GM19351 (cell line): ENCODE data around the gene IER5.

Source experiments
- ATAC-seq: cut with Tn5 transposase; IDR thresholded peaks from one replicate; pipeline ENCODE4 v1.9.1; 2021; ENCODE audit warnings: mild to moderate bottlenecking, moderate library complexity; ENCODE audit not compliant: unreplicated experiment

IER5 gene

DNA sequence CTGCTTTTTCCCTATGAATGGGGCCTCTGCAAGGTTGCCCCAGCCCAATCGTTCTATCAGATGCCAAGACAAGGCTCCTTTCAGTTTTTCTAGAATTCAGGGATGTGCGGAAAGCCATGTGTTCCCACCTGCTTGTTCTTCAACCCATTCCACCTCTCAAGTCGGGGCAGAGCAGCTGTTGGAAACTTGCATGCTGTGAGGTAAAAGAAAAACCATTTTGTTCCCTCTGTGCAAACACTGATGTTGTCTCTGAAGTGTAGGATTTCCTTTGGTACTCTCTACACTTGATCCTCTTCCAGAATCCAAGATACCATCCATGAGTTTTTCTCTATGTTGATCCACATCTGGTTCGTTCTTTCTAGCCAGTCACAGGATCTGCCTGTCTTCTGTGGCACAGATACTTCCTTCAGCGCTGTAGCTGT is 7.3 kb downstream of the IER5 start:
- ATAC-seq: no peak

DNA sequence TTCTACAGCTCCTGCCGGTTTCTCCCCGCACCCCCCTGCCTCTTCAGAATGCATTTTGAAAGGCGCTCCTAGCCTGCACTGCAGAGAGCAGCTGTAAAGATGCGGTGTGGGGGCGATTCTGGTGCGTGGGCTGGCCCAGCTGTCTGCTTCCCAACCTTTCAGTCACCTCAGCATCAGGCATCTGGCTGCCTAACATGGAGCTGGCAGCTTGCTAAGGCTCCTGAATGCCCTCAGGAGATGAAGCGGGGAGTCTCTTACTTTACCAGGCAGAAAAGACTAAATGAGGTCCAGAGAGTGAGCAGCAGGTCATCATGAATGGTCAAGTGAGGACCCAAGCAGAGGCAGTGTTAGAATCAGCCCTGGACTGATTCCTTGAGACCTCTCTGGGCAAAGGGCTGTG is 8.7 kb downstream of the IER5 start:
- ATAC-seq: no peak

DNA sequence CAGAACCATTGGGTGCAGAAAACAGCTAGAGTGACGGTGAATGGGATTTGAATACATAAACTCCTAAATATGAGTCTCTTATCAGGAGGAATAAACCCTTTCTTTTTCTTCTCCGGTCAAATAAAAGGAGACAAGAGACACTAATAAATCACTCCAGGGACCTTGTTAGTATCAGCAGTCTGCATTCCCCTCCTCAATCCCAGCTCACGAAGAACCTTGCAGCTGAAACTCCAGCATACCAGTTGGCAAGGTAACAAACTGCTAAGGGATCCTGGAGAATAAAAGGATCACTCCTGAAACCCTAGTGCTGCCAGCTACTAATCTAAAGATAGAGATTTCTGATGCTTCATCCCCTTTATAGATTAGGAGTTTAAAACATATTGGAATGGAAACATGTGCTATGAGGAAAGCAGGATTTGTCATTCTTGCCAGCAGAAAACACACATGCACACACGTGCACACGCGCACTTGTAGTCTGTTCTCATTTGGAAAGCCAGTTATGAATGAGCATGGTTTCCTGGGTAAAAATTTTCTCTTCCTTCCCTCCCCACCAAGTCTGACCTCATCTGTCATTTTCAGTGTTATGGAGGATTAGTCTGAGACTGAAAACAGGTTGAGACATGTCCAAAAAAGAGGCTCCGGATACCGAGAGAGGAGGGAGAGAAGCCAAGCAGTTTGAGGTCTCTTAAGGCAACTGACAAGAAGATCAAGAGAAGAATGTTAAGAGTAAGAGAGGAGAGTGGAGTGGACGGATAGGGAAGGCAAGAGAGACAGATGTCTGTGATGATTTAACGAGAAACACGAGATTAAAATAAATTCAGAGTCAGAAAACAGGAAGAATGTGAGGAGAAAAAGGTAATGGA is 10.9 kb downstream of the IER5 start:
- ATAC-seq: peak; percentile 69

DNA sequence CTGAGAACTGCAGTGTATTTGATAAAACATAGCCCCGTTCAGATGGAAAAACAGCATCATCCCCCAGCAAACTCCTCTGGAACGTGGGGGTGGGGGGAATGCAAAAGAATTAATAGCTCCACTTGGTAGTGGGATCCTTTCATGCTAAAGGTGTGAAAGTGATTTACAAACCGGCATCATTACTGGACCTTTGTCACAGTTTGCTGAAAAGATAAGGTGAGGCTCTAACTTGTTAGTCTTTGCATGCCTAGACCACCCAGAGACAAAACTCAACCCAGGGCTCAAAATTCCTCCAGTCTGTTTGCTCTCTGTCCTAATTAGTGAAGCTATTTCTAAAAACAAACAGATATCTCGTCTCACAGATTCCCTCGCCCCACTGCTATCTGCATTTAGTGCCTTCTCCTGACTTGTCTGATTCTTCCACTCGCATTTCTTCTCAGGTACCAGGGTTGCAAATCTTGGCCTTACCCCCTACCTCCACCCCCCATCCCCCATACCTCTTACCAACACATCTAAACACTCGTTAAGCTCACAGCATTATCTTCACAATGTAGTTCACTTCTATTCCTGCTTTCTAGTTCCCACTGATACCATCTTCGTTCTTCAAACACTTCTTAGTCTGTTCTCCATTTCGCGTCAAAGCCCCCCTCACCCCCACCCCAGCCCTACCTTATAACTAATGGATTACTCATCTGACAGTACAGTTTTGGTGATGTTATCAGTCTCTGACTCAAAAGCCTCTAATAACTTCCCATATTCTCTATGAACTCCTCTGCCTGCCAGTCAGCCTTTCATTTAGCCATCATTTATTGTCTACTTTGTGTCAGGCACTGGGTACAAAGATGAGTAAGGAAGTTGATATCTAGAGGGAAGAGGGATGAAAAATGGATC is 11.8 kb downstream of the IER5 start:
- ATAC-seq: no peak

DNA sequence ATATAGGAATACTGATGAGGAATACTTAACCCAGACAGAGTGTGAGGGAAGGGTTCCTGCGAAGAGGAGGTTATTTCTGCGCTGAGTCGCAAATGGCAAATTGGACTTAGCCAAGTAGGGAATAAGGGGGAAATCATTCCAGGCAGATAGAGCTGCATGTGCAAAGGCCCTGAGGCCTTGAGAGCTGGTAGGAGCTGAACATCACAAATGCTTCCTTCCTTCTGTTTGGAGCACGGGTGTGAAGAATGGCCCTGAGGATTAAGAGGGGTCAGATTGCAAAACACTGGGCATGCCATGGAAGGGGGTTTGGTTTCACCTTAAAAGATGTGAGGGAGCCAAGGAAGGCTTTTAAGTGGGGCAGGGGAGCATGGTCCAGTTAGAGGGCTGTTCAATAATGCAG is 12.4 kb downstream of the IER5 start:
- no peak for ATAC-seq

DNA sequence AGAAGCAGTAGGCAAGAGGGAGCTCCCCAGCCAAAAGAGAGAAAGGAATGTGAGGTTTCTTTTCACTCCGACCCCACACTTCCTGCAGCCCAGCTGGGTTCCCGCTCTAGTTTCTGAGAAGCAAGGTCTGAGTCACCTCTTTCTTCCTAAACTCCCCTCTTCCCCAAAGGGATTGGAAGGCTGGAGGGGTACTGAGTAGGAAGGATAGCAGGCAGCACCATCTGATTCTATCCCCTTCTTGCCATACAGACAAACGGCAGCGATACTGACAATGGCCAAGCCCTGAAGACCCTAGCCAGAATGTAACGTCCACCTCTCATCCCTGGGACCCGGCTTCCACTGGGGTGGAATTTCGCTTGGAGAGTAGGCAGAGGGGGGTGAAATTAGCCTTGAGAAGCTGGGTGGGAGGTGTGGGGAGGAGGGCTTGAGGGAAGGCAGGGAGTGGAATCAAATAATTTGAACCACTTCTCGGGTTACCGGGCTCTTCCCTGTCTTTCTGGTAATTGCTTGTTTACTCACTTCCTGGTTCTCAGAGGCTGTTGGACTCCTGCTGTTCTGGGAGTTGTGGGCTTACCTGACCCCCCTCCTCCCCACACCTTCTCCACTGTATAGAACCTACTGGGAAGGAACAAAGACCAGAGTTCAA is 13.2 kb downstream of the IER5 start:
- no peak for ATAC-seq

DNA sequence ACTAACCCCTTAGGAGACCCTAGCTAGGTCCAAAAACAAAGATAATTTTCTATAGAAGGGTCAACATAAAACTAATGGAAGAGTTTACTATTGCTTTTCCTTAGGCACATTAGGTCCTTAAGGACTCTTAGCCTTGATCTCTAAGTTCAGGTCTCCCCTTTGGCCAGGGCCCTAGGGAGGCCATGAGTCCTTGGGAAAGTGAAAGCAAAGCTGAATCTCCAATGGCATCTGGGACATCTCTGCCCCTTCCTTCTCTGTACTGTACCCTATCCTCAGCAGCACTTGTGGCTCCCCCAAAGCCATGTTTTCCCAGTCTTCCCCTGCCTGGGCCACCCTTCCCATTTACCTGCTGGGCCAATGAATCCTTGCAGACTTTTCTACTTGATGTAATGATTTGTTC is 14.3 kb downstream of the IER5 start:
- ATAC-seq: no peak

DNA sequence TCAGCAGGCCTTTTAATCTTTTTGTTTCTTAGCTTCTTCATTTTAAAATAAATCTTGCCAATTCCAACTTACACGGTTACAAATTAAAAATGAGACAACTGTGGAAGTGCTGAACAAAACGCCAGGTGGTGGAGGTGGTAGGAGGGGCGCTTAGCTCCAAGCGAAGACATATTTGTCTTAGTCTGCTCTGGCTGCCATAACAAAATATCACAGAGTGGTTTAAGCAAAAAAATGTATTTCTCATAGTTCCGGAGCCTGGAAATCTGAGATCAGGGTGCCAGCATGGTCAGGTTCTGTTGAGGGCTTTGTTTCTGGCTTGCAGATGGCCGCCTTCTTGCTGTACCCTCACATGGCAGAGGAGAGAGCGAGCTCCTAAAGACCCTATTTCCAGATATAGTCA is 14.9 kb downstream of the IER5 start:
- ATAC-seq: no peak

DNA sequence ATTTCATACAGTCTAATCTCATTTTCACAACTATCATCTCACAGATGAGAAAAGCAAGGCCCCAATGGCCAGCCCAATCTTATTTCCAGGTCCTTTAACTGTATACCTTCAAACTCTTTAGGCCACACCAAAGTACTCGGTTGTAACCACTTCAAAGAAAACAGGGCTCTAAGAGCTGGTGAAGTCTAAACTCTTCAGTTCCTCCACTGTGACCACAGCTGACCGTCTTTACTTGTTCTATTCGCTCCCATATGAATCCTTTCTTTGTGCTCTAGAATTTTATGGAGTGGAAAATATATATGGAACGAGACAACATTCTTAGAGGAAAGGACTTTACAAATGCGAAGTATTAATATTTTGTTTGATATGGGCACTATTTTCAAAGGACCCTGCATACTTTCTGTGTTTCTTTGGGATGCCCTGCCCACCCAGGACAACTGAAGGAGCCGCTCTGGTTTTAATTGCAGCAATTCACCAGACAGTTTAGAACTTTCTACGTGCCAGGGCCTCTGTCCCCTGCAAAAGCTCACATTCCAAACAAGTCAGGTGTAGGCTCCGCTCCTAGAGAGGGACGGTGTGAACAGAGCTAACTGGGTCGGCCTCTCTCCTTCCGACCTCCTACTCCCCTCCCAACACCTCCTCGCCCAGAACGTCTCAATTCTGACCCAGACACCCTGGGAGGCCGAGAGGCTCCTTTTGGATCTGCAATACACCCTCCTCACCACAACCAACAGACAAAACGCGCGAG is 15.7 kb downstream of the IER5 start:
- peak; percentile 40 for ATAC-seq

DNA sequence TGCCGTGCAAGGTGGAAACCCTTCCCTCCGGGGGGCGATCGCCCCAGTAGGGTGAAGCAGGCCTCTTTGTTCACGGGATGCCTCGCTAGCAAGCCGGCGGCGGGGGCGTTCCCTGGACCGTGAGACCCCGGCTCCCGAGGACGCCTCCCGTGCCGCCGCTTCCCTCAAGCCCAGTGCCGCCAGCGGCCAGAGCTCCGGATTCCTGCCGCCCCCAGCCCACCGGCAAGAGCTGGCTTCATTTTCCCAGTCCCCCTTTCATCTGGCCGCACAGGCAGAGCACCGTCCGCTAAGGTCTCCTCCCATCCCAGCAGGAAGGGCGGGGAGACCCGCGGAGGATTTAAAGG is 16.3 kb downstream of the IER5 start:
- ATAC-seq: no peak

DNA sequence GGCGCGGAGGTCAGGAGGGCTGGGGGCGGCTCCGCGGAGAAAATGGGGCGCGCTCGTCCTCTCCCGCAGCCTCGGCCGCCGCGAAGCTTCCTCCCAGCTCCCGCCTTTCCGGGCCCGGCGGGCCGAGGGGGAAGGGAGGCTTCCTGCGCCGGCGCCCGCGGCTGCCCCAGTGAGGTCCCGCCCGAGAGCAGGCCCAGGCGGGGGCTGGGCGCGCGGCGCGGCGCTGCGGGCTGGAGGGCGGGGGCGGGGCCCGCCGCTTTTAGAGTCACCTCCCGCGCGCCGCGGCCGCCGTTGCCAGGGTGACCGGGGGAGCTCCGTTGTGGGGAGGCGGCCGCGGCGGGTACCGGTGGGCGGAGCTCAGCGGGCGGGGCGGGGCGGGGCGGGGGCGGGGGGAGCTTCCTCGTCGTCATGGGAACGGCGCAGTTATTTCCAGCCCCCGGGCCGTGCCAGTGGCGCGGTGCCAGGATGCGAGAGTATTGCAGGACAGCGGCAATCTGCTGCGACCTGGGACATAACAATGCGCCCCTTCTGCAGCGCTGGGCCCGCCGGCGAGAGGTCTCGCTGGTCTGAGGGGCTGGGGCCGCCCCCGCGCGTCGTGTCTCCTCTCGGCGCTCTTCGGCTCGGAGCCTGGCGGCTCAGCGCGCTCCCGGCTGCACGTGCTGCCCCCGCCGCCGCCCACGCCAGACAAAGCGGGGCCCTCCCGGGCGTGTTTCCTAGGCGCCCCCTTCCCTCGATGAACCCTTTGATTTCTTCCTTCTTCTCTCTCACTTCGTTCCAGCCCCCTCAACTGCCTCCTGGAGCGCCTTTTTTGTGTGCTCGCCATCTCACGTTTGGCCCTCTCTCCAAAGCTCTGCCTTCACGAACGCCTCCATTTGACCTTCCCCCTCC is 16.9 kb downstream of the IER5 start:
- peak; percentile 76 for ATAC-seq

DNA sequence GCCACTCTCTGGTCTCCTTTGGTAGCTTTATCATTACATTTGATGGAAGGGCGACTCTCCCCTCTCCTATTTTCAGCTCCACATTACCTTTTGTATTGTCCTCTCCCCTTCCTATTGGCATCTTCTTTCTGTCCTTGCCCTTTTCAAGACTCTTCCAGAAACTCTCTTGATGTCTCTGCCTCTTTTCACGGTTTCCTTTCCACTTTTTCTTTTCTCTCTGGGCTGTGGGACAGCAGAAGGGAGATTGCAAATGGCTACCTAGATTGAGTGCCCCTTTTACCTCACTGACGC is 17.5 kb downstream of the IER5 start:
- ATAC-seq: no peak

DNA sequence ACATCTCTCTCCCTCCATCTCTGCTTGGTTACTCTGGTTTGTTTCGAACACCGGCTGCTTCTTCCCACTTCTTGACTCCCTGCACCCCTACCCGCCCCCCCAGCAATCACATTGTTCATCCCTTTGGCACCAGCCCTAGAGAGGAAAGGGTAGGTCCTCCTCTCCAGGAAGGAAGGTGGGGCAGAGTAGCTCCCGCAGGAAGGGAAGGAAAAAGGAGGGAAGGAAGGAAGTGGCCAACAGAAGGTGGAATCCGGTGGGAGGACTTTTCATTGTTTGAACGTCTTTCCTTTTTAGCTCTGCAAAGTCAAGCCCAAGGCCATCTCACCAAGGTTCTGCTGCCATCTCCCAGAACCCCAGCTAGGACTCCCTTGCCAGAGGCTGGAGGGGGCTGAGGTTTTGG is 18.0 kb downstream of the IER5 start:
- no peak for ATAC-seq

DNA sequence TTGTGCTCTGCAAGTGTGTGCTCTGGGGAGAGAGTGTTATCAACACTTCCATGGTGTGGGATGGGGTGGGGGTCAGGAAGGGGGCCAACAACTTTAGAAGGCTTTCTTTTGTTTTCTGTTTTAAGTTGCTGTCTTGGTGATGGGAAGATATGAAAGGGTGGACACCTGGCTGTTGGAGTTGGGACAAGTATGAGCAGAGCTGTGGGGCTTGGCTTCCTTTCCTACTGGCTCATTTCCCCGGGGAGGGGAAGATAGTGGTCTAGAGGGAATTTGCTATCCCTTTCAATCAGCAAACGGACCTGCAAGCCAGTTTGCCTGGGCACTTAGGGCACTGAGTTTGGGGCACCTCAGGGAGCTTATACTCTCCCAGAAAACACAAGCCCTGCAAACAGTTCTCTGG is 19.2 kb downstream of the IER5 start:
- ATAC-seq: no peak

DNA sequence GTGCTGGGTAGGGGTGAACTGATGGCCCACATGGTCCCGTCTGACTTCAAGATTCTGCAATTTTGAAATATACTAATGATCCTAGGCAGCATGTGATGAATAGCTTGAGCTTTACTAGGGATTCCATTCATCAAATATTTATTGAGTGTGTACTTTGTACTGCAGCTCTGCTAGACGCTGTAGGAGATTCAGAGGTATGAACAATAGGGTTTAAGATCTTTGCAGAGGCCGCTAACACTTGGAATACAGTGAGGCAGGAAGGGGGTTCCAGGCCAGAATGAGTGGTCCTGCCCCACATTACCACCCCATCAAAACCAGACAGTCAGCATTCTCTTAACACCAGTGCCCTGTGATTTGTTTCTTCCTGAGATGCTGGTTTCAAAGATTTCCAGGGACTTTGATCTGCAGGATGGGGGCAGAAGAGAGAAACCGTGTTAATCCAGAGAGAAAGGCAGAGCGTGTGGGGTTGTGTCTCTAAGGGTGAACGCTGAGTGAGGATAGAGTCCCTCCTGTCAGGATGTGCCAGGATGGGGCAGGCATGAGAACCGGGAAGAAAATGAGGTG is 19.9 kb downstream of the IER5 start:
- no peak for ATAC-seq

DNA sequence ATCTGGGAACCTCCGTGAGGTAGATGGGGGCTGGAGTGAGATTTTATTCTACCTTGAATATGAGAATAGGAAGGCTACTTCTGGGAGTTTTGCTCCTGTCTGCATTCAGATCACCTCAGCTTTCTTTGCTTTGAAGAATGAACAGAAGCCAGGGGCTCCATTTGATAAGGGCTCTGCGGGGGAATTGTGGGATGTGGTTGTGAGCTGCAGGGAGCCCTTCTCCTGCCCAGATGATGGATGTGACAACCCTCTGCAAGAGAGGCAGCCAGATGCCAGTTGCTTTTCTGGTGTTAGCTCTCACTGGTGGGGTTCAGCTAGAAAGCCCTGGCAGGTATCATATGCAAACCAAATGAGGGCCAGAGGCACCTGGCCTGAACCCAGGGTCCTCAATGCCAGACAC is 21.5 kb downstream of the IER5 start:
- no peak for ATAC-seq

DNA sequence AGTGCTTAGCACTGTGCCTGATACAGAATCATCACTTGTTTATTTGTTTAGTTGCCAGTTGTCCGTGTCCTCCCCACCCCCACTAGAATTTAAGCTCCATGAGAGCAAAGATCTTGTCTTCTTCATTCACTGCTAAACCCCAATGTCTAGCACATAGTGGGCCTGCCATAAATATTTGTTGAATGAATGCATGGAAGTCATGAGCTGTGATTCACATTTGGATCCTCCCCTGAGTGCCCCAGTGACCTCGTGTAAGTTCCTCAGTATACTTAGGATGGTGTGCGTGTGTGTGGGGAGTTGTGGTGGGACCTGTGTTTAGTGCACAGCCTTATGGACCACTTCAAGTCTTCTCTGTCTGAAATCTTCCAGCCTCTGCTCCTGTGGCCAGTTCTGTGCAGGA is 23.1 kb downstream of the IER5 start:
- no peak for ATAC-seq

DNA sequence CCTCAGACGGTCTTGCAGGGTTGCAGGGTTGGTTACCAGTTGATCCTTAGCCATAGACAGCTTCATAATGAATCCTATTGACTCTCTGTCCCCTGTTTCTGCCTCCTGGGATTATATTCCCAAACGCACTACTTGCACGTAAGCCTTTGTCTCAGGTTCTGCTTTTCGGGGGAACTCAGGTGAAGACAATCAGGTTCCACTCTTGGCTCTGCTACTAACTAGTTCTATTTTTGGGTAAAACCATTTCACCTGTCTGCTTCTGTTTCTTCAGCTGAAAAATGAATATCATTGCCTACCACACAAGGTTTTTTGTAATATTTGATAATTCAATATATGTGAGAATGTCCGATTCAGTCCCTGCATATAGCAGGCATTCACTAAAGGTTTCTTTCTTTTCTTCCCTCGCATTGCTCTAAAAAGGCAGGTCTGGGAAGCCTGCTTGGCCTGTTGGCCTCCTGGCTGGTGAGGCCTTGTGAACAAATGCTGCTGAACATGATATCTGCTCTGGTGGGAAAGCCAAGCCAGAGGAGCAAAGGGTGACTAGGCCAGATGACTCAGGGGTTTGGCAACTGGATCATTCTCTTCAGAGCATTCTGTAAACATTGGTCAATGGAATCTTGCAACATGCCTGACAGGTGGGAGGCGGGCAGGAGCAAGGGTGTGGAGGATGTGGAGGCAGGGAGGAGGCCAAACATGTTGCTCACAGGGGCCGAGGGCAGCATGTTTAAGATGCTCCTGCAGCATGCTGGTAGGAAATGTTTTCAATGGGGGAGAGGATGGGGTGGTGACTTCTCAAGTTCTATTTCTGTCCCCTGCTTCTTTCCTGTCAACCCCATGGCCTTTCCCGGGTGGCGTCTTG is 23.8 kb downstream of the IER5 start:
- no peak for ATAC-seq

DNA sequence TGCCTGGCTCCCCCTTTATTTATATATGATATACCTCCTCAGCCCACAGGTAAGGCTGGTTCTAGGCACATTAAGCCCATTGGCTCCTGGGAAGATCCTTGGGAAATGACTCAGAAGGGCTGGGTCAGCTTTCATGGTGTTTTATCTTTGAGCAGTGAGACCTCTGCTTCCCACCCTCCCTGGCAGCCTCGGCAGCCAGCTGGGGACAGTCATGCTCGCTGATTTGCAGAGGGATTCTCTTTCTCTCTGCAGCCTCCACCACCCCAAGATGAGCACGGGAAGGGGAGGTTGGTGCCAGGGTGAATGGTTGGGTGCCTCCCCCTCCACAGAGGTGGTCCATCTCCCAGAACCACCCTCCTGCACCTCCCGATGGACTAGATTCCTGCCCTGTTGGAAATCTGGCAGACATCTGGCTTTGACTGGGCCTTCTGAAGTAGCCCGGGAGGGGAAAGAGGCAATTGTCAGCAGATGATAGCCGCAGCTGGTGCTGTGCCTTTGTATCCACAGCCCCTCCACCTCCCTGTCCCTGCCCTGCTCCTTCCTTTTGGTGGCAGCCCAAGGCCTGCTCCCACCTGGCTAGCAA is 24.6 kb downstream of the IER5 start:
- ATAC-seq: no peak
